Fibroblast of lung (primary cell): ENCODE data around the gene CTXN3. TPM values are rescaled to one million over a fixed set of nuclear protein-coding genes. Genes with fewer than 3 reads are reported as not detected.

Experiments
- DNase-seq, 2 donors: peaks; one replicate each; pipeline versions ENCODE4 v3.0.0 to v3.0.0-alpha.2; 2010; ENCODE audit warnings: low read depth in 2 of 2
- H2AFZ ChIP-seq: 2 replicates; pipeline ENCODE4 v1.5.1; 2012; ENCODE audit warnings: low read length, control low read depth, inconsistent platforms
- H3K27ac ChIP-seq: 2 replicates; pipeline ENCODE4 v1.5.1; 2011; ENCODE audit warnings: low read length, control low read depth; ENCODE audit not compliant: insufficient read depth
- H3K27me3 ChIP-seq: 2 replicates; pipeline ENCODE4 v1.5.1; 2011; ENCODE audit warnings: mild to moderate bottlenecking, low read length; ENCODE audit not compliant: control insufficient read depth, insufficient read depth
- H3K36me3 ChIP-seq: 2 replicates; pipeline ENCODE4 v1.5.1; 2011; ENCODE audit warnings: low read length; ENCODE audit not compliant: control insufficient read depth, insufficient read depth
- H3K4me1 ChIP-seq: 2 replicates; pipeline ENCODE4 v1.5.1; 2011; ENCODE audit warnings: low read length; ENCODE audit not compliant: control insufficient read depth, insufficient read depth; ENCODE audit errors: extremely low read depth
- H3K4me2 ChIP-seq: 2 replicates; pipeline ENCODE4 v1.5.1; 2011; ENCODE audit warnings: low read length, control low read depth; ENCODE audit not compliant: insufficient read depth; ENCODE audit errors: extremely low read depth
- H3K4me3 ChIP-seq, 4 experiments: fragments of 200-600 bp in 1 of 4; sonication (generic) in 1 of 4; replicated peaks in 1 of 4; 2 replicates each; pipeline ENCODE4 v1.5.1; 2011 to 2016; ENCODE audit warnings: low read length in 4 of 4, low read depth in 3 of 4, mild to moderate bottlenecking in 3 of 4, control low read depth in 2 of 4, inconsistent platforms in 1 of 4, mixed read lengths in 1 of 4; ENCODE audit not compliant: insufficient read depth in 1 of 4; ENCODE audit errors: control extremely low read depth in 1 of 4
- H3K79me2 ChIP-seq: 2 replicates; pipeline ENCODE4 v1.5.1; 2012; ENCODE audit warnings: mild to moderate bottlenecking, low read length, inconsistent platforms; ENCODE audit not compliant: control insufficient read depth, insufficient read depth
- H3K9ac ChIP-seq: 2 replicates; pipeline ENCODE4 v1.5.1; 2011; ENCODE audit warnings: mild to moderate bottlenecking, low read length, control low read depth; ENCODE audit not compliant: insufficient read depth
- H3K9me3 ChIP-seq: 2 replicates; pipeline ENCODE4 v1.5.1; 2012; ENCODE audit warnings: low read depth, low read length; ENCODE audit not compliant: control insufficient read depth, insufficient read depth
- H4K20me1 ChIP-seq: 2 replicates; pipeline ENCODE4 v1.5.1; 2011; ENCODE audit warnings: low read length; ENCODE audit not compliant: control insufficient read depth, insufficient read depth; ENCODE audit errors: extremely low read depth
- EZH2 ChIP-seq: IDR thresholded peaks from 2 replicates; pipeline ENCODE4 v1.5.1; 2012; ENCODE audit warnings: low read length, control low read depth, mild to moderate bottlenecking; ENCODE audit errors: missing control alignments
- polyA plus RNA-seq, 2 donors: library from polyadenylated mRNA; depleted of rRNA in 1 of 2; stranded (reverse) in 1 of 2; unstranded in 1 of 2; fragments of >200 nt; gene quantifications; 2 replicates each; pipeline ENCODE4 v1.2.1, GENCODE V29; 2011 to 2012; ENCODE audit warnings: missing spikeins in 1 of 2
- total RNA-seq: library from RNA; depleted of rRNA; stranded (reverse); fragments of >200 nt; gene quantifications from 2 replicates; pipeline ENCODE4 v1.2.1, GENCODE V29; 2014
- TF ChIP-seq, protein P1 (sequence below), 2 donors: IDR thresholded peaks in 1 of 2; conservative IDR thresholded peaks in 1 of 2; 1 replicate in 1 of 2; 2 replicates in 1 of 2; pipeline ENCODE4 v1.5.1; 2011 to 2012; ENCODE audit warnings: low read length in 2 of 2, control low read depth in 1 of 2, inconsistent platforms in 1 of 2, low read depth in 1 of 2, mild to moderate bottlenecking in 1 of 2

The CTXN3 gene
- total and polyA plus RNA-seq, 2 donors (not counting 1 experiment from before 2014, with no cell fraction given): not detected

DNA sequence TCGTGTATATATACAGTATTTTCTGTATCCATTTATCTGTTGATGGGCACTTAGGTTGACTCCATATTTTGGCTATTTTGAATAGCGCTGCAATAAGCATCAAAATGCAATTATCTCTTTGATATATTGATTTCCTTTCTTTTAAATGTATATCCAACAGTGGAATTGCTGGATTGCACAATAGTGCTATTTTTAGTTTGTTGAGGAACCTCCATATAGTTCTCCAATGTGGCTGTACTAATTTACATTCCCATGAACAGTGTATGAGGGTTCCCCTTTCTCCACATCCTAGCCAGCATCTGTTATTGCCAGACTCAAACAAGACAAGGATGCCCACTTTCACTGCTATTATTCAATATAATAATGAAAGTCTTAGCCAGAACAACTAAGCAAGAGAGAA, 9.1 kb upstream of the CTXN3 start:
- no peak overlapping the region for H3K4me2 ChIP-seq
- H3K27me3 ChIP-seq: no peaks in the 10 kb centered on the region
- no peak overlapping the region for H3K4me3 ChIP-seq
- H3K4me1 ChIP-seq: no peaks in the 10 kb centered on the region
- H4K20me1 ChIP-seq: no peaks in the 10 kb centered on the region
- H3K79me2 ChIP-seq: no peaks in the 10 kb centered on the region
- no peak overlapping the region for H2AFZ ChIP-seq
- TF ChIP-seq, protein P1, sequence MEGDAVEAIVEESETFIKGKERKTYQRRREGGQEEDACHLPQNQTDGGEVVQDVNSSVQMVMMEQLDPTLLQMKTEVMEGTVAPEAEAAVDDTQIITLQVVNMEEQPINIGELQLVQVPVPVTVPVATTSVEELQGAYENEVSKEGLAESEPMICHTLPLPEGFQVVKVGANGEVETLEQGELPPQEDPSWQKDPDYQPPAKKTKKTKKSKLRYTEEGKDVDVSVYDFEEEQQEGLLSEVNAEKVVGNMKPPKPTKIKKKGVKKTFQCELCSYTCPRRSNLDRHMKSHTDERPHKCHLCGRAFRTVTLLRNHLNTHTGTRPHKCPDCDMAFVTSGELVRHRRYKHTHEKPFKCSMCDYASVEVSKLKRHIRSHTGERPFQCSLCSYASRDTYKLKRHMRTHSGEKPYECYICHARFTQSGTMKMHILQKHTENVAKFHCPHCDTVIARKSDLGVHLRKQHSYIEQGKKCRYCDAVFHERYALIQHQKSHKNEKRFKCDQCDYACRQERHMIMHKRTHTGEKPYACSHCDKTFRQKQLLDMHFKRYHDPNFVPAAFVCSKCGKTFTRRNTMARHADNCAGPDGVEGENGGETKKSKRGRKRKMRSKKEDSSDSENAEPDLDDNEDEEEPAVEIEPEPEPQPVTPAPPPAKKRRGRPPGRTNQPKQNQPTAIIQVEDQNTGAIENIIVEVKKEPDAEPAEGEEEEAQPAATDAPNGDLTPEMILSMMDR (conservative IDR thresholded peaks at IDR 0.05 in 1 of 2, IDR thresholded peaks at IDR 0.05 in 1 of 2; ENCODE audit: low read depth in 1 of 2, low read length in 2 of 2): no peak
- no peak for TF ChIP-seq EZH2
- no peak overlapping the region for H3K27ac ChIP-seq
- H3K36me3 ChIP-seq: no peaks in the 10 kb centered on the region
- no peak for DNase-seq
- no peaks in the 10 kb centered on the region for H3K9me3 ChIP-seq
- no peak overlapping the region for H3K9ac ChIP-seq

DNA sequence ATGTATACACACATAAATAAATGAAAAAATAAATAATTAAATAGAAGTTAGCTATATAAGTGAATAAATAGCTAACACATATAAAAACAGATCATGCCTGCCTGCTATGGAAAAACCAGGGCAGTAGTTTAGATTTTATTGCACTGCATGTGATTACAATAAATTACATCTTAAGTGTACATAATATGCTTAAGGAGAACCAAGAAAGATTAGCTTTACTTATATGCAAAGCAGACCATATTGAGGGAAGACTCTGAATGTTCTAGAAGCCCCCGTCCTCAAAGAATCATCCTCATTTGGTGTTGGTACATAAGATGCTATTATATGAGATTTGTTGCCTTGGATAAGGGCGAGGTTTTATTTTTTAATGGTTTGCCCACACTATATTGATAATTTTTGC, 5.9 kb upstream of the CTXN3 start:
- no peaks in the 10 kb centered on the region for H3K27me3 ChIP-seq
- H3K36me3 ChIP-seq: no peaks in the 10 kb centered on the region
- no peak overlapping the region for H3K4me3 ChIP-seq
- TF ChIP-seq, protein P1 (conservative IDR thresholded peaks at IDR 0.05 in 1 of 2, IDR thresholded peaks at IDR 0.05 in 1 of 2; ENCODE audit: low read depth in 1 of 2, low read length in 2 of 2): no peak
- TF ChIP-seq EZH2: no peak
- no peak overlapping the region for H3K9ac ChIP-seq
- H3K4me1 ChIP-seq: no peaks in the 10 kb centered on the region
- no peaks in the 10 kb centered on the region for H4K20me1 ChIP-seq
- H3K9me3 ChIP-seq: no peaks in the 10 kb centered on the region
- no peak overlapping the region for H3K27ac ChIP-seq
- H2AFZ ChIP-seq: no peak overlapping the region
- no peaks in the 10 kb centered on the region for H3K79me2 ChIP-seq
- H3K4me2 ChIP-seq: no peak overlapping the region
- DNase-seq: no peak

DNA sequence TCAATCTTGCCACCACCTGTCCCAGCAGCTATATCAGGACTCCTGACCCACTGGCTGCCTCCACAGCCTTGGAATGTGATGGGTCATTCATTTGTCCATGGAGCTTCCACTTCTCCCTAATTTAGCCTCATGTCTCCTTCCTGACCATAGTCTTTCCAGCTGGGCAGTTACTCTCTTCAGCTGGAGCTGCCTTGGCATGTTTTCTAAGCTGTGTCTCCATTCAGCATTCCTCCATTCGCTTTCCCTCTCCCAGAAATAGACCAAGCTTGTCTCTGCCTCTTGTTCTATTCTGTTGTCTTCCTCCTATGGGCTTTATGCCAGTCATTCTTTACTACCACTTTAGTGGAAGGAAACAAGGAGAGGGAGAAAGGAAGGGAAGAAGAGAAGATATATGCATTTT, 5.3 kb upstream of the CTXN3 start:
- Histone ChIP-seq H3K4me2 (no peak overlapping the region), H3K27me3 (no peaks in the 10 kb centered on the region), H3K27ac (no peak overlapping the region), H4K20me1 (no peaks in the 10 kb centered on the region), H3K4me1 (no peaks in the 10 kb centered on the region), H3K36me3 (no peaks in the 10 kb centered on the region), H3K4me3 (no peak overlapping the region), H3K9me3 (no peaks in the 10 kb centered on the region), H2AFZ (no peak overlapping the region), H3K79me2 (no peaks in the 10 kb centered on the region), H3K9ac (no peak overlapping the region)
- DNase-seq: no peak
- no peak for TF ChIP-seq EZH2
